Esophagus muscularis mucosa (tissue), 4 donors: ENCODE data around the gene ANP32A.

Experiments
- CTCF ChIP-seq, 3 experiments: fragments of 200-600 bp in 2 of 3; fragments of 450-650 bp in 1 of 3; sonication (generic) in 2 of 3; IDR thresholded peaks; one replicate each; pipeline ENCODE4 v1.5.1; 2017 to 2019; ENCODE audit warnings: antibody characterized with exemption in 3 of 3, mild to moderate bottlenecking in 2 of 3, moderate library complexity in 1 of 3
- EP300 ChIP-seq: sonication (generic); formaldehyde crosslinking; IDR thresholded peaks from one replicate; pipeline ENCODE4 v1.6.1; 2017; ENCODE audit warnings: antibody characterized with exemption
- POLR2A ChIP-seq: fragments of 450-650 bp; IDR thresholded peaks from one replicate; pipeline ENCODE4 v1.6.1; 2017; ENCODE audit warnings: antibody characterized with exemption, moderate library complexity, mild to moderate bottlenecking, low read depth

GRCh38 chr15:68730471-68730919, 90.2 kb downstream of the ANP32A start:
- peak; percentile 42 to 56 (median 55) for TF ChIP-seq CTCF (IDR thresholded peaks at IDR 0.05)
- TF ChIP-seq POLR2A = no peak
- TF ChIP-seq EP300 = no peak
